HepG2 (cell line): ENCODE measurements around the gene CHST12. TPM values are rescaled to one million over a fixed set of nuclear protein-coding genes. Genes with fewer than 3 reads are reported as not detected.

Experiments
- ASH2L ChIP-seq: fragments of 300-600, 200-600 bp; sonication (generic); IDR thresholded peaks from 2 replicates; pipeline ENCODE4 v1.7.0; 2017; ENCODE audit warnings: low read depth, mild to moderate bottlenecking, moderate library complexity, mixed read lengths, low read length; ENCODE audit not compliant: insufficient read length
- BHLHE40 ChIP-seq: IDR thresholded peaks from 2 replicates; pipeline ENCODE4 v1.6.1; 2011; ENCODE audit warnings: low read length, improper control_type of control experiment
- EEA1 ChIP-seq: sonication (generic); formaldehyde crosslinking; IDR thresholded peaks from 2 replicates; pipeline ENCODE4 v1.5.1; 2020; ENCODE audit warnings: mild to moderate bottlenecking, missing genetic modification reagents, borderline replicate concordance
- KLF12 ChIP-seq: sonication (generic); formaldehyde crosslinking; IDR thresholded peaks from 2 replicates; pipeline ENCODE4 v1.4.0; 2020; ENCODE audit warnings: missing genetic modification reagents, borderline replicate concordance
- MIER2 ChIP-seq: IDR thresholded peaks from 2 replicates; pipeline ENCODE4 v1.6.1; 2016; ENCODE audit warnings: missing biosample characterization, missing genetic modification reagents
- RXRA ChIP-seq: sonication (generic); formaldehyde crosslinking; IDR thresholded peaks from 2 replicates; pipeline ENCODE4 v1.5.1; 2020; ENCODE audit warnings: missing genetic modification reagents
- SP1 ChIP-seq, 2 experiments: fragments of 450-650 bp in 1 of 2; sonication (generic) in 1 of 2; formaldehyde crosslinking in 1 of 2; IDR thresholded peaks; 2 replicates each; pipeline versions ENCODE4 v1.4.0 to v1.6.1; 2016 to 2020; ENCODE audit warnings: missing genetic modification reagents in 1 of 2
- TARDBP ChIP-seq: sonication (generic); formaldehyde crosslinking; IDR thresholded peaks from 2 replicates; pipeline ENCODE4 v1.8.0; 2022; ENCODE audit warnings: mild to moderate bottlenecking, missing genetic modification reagents
- ZNF274 ChIP-seq: sonication (generic); formaldehyde crosslinking; IDR thresholded peaks from 2 replicates; pipeline ENCODE4 v1.5.1; 2020; ENCODE audit warnings: mild to moderate bottlenecking, missing genetic modification reagents
- ZNF30 ChIP-seq: sonication (generic); formaldehyde crosslinking; IDR thresholded peaks from 2 replicates; pipeline ENCODE4 v1.5.0; 2020; ENCODE audit warnings: mild to moderate bottlenecking, missing genetic modification reagents
- ZNF674 ChIP-seq: sonication (generic); formaldehyde crosslinking; IDR thresholded peaks from 2 replicates; pipeline ENCODE4 v1.5.0; 2020; ENCODE audit warnings: low read depth, mild to moderate bottlenecking, missing genetic modification reagents
- ZNF737 ChIP-seq: sonication (generic); formaldehyde crosslinking; IDR thresholded peaks from 2 replicates; pipeline ENCODE4 v1.5.0; 2020; ENCODE audit warnings: missing genetic modification reagents, mild to moderate bottlenecking, borderline replicate concordance
- ZSCAN21 ChIP-seq: sonication (generic); formaldehyde crosslinking; IDR thresholded peaks from 2 replicates; pipeline ENCODE4 v1.8.0; 2022; ENCODE audit warnings: mild to moderate bottlenecking, missing genetic modification reagents, moderate library complexity, borderline replicate concordance
- polyA plus RNA-seq, 8 experiments: library from polyadenylated mRNA; depleted of rRNA in 3 of 8; stranded (reverse) in 7 of 8; unstranded in 1 of 8; fragments of >200 nt; fragmentation: Illumina TruSeq in 4 of 8; extraction: Trizol in 4 of 8; gene quantifications; 2 replicates each; pipeline versions ENCODE4 v1.2.1 to v1.2.3, GENCODE V29; 2011 to 2016; ENCODE audit warnings: low read depth in 4 of 8, missing spikeins in 1 of 8, mixed read lengths in 1 of 8; ENCODE audit not compliant: insufficient read depth in 1 of 8
- total RNA-seq, 5 experiments: library from RNA; depleted of rRNA; stranded (reverse); fragments of >200 nt; fragmentation: Illumina TruSeq; extraction: Trizol; gene quantifications; 2 replicates each; pipeline ENCODE4 v1.2.3, GENCODE V29; 2016; ENCODE audit warnings: low read depth in 1 of 5
- TF ChIP-seq, protein P1 (sequence below), 2 experiments: sonication (generic) in 1 of 2; formaldehyde crosslinking in 1 of 2; IDR thresholded peaks; 2 replicates each; pipeline versions ENCODE4 v1.6.1 to v1.9.0; 2014 to 2022; ENCODE audit warnings: antibody characterized with exemption in 1 of 2, borderline replicate concordance in 1 of 2, inconsistent platforms in 1 of 2, low read depth in 1 of 2, missing genetic modification reagents in 1 of 2
- TF ChIP-seq, protein P2 (sequence below): sonication (generic); formaldehyde crosslinking; IDR thresholded peaks from 2 replicates; pipeline ENCODE4 v1.4.0; 2020; ENCODE audit warnings: mild to moderate bottlenecking, low read depth, missing genetic modification reagents
- TF ChIP-seq, protein P3 (sequence below): sonication (generic); formaldehyde crosslinking; IDR thresholded peaks from 2 replicates; pipeline ENCODE4 v1.4.0; 2020; ENCODE audit warnings: missing genetic modification reagents
- TF ChIP-seq, protein P4 (sequence below): IDR thresholded peaks from 2 replicates; pipeline ENCODE4 v1.6.1; 2016; ENCODE audit warnings: missing genetic modification reagents, missing compliant biosample characterization

The CHST12 gene
- total and polyA plus RNA-seq, 2 of the 13 experiments (the other 11 are each of a cell fraction or from before 2014, with no cell fraction given) = 6.4 to 15.8 TPM

DNA sequence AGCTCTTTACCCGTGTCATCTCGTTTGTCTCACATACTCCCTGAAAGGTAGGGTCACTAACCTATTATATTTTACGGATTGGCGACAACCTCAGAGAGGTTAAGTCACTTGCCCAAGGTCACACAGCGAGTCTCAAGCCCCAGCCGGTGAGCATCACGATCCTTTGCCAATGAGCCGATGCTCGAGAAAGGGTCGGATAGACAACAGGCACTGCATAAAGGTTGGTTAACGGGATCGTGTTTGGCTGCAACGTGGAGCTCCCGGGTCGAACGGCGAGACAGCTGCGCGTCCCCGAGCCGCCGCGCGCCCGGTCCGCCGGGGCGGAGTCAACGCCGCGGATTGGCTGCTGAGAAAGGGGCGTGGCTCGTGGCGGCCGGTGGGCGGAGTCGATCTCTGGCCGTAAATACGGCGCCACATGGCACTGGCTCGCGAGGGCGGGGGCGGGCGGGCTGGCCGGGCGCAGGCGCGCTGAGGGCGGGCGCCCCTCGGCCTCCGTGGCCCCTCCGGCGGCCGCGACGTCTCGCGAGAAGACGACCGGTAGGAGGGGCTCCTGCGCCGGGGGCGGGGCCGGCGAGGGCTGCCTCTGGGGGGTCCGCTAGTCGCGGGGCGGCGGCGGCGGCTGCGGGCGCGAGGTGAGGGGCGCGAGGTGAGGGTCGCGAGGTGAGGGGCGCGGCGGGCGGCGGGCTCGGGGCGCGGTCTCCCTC, at the start of gene CHST12 (continued):
- TF ChIP-seq, protein P1, sequence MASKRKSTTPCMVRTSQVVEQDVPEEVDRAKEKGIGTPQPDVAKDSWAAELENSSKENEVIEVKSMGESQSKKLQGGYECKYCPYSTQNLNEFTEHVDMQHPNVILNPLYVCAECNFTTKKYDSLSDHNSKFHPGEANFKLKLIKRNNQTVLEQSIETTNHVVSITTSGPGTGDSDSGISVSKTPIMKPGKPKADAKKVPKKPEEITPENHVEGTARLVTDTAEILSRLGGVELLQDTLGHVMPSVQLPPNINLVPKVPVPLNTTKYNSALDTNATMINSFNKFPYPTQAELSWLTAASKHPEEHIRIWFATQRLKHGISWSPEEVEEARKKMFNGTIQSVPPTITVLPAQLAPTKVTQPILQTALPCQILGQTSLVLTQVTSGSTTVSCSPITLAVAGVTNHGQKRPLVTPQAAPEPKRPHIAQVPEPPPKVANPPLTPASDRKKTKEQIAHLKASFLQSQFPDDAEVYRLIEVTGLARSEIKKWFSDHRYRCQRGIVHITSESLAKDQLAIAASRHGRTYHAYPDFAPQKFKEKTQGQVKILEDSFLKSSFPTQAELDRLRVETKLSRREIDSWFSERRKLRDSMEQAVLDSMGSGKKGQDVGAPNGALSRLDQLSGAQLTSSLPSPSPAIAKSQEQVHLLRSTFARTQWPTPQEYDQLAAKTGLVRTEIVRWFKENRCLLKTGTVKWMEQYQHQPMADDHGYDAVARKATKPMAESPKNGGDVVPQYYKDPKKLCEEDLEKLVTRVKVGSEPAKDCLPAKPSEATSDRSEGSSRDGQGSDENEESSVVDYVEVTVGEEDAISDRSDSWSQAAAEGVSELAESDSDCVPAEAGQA (IDR thresholded peaks at IDR 0.05; ENCODE audit: low read depth) = 0 out of 2 replicates have a peak, but pooled peaks have one; percentile 6
- TF ChIP-seq, protein P1 (CRISPR knock-in tag; IDR thresholded peaks at IDR 0.05; ENCODE audit: borderline replicate concordance) = no peak
- TF ChIP-seq KLF12 (0 out of 2 replicates have a peak, but pooled peaks have one; percentile 13), MIER2 (0 out of 2 replicates have a peak, but pooled peaks have one; percentile 24), EEA1 (CRISPR knock-in tag) (no peak), RXRA (CRISPR knock-in tag) (0 out of 2 replicates have a peak, but pooled peaks have one; percentile 30), SP1 (IDR thresholded peaks at IDR 0.05) (no peak), SP1 (CRISPR knock-in tag; IDR thresholded peaks at IDR 0.05) (peak; percentile 86), ZNF674 (CRISPR knock-in tag) (0 out of 2 replicates have a peak, but pooled peaks have one; percentile 20), ZSCAN21 (no peak), TARDBP (peak; percentile 72; the same call in 1 of the 2 replicates), ASH2L (peak; percentile 64), ZNF737 (CRISPR knock-in tag) (no peak), ZNF30 (no peak), BHLHE40 (no peak), ZNF274 (CRISPR knock-in tag) (0 out of 2 replicates have a peak, but pooled peaks have one; percentile 58)
- TF ChIP-seq, protein P2, sequence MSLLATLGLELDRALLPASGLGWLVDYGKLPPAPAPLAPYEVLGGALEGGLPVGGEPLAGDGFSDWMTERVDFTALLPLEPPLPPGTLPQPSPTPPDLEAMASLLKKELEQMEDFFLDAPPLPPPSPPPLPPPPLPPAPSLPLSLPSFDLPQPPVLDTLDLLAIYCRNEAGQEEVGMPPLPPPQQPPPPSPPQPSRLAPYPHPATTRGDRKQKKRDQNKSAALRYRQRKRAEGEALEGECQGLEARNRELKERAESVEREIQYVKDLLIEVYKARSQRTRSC (CRISPR knock-in tag) = 0 out of 2 replicates have a peak, but pooled peaks have one; percentile 50
- TF ChIP-seq, protein P3, sequence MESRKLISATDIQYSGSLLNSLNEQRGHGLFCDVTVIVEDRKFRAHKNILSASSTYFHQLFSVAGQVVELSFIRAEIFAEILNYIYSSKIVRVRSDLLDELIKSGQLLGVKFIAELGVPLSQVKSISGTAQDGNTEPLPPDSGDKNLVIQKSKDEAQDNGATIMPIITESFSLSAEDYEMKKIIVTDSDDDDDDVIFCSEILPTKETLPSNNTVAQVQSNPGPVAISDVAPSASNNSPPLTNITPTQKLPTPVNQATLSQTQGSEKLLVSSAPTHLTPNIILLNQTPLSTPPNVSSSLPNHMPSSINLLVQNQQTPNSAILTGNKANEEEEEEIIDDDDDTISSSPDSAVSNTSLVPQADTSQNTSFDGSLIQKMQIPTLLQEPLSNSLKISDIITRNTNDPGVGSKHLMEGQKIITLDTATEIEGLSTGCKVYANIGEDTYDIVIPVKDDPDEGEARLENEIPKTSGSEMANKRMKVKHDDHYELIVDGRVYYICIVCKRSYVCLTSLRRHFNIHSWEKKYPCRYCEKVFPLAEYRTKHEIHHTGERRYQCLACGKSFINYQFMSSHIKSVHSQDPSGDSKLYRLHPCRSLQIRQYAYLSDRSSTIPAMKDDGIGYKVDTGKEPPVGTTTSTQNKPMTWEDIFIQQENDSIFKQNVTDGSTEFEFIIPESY (CRISPR knock-in tag) = peak; percentile 62
- TF ChIP-seq, protein P4, sequence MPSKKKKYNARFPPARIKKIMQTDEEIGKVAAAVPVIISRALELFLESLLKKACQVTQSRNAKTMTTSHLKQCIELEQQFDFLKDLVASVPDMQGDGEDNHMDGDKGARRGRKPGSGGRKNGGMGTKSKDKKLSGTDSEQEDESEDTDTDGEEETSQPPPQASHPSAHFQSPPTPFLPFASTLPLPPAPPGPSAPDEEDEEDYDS = no peak; the same call in 1 of the 2 replicates
